Activated T-cell treated with anti-CD3 and anti-CD28 coated beads, Interleukin-2, amount 50 U/mL, for 72 hours (primary cell): ENCODE data around the gene MSH3. TPM values are rescaled to one million over a fixed set of nuclear protein-coding genes. Genes with fewer than 3 reads are reported as not detected.
A peak's percentile ranks its signal among the peaks of the same experiment; 100 is the strongest.
"Not testable (repeated sequence)": the region's sequence is repeated elsewhere in the genome, so short reads cannot be mapped to it uniquely, and the experiment has no call there.

Source experiments
- ATAC-seq, 2 donors: fragments of 150-1000 bp; cut with Tn5 transposase; replicated peaks in 1 of 2; 2 replicates each; pipeline ENCODE4 v1.10.0; 2021; ENCODE audit warnings: moderate library complexity in 2 of 2, mild to moderate bottlenecking in 1 of 2
- DNase-seq, 2 donors: peaks; one replicate each; pipeline ENCODE4 v3.0.0; 2021 to 2022; ENCODE audit warnings: mixed read lengths in 1 of 2
- H3K27ac Mint-ChIP-seq: one replicate; pipeline ENCODE4 v1.8.0; 2022; ENCODE audit warnings: mild to moderate bottlenecking, moderate library complexity, mixed read lengths
- H3K27me3 Mint-ChIP-seq: one replicate; pipeline ENCODE4 v1.8.0; 2022; ENCODE audit warnings: low read depth, mixed read lengths
- H3K36me3 Mint-ChIP-seq, 2 donors: one replicate each; pipeline ENCODE4 v1.8.0; 2022; ENCODE audit warnings: mixed read lengths in 2 of 2, mild to moderate bottlenecking in 1 of 2; ENCODE audit not compliant: insufficient read depth in 2 of 2
- H3K4me1 Mint-ChIP-seq: one replicate; pipeline ENCODE4 v1.8.0; 2022; ENCODE audit warnings: low read depth, mixed read lengths
- H3K4me3 Mint-ChIP-seq, 2 donors: one replicate each; pipeline ENCODE4 v1.8.0; 2022; ENCODE audit warnings: mild to moderate bottlenecking in 2 of 2, mixed read lengths in 2 of 2, moderate library complexity in 2 of 2
- H3K9me3 Mint-ChIP-seq, 2 donors: one replicate each; pipeline ENCODE4 v1.8.0; 2022; ENCODE audit warnings: mixed read lengths in 2 of 2
- total RNA-seq, 2 donors: library from RNA; stranded (reverse); gene quantifications; one replicate each; pipeline ENCODE4 v1.2.3, GENCODE V29; 2022

The MSH3 gene
- total RNA-seq, 2 donors from 2014 or later, result 22.0 to 24.4 TPM

- no peak for DNase-seq
- no peaks in the 10 kb centered on the region for H3K4me1 Mint-ChIP-seq
- H3K4me3 Mint-ChIP-seq, result no peak overlapping the region
- H3K36me3 Mint-ChIP-seq, result peaks cover under 1 to 2% of the 10 kb centered on the region in 2 donors
- peaks cover 2% of the 10 kb centered on the region in 2 donors for H3K9me3 Mint-ChIP-seq
- no peaks in the 10 kb centered on the region for H3K27me3 Mint-ChIP-seq
- no peak overlapping the region for H3K27ac Mint-ChIP-seq
- ATAC-seq, result no peak
Measured at GRCh38 chr5:80895523-80895922, 241.1 kb downstream of the MSH3 start.

- ATAC-seq, H3K27ac Mint-ChIP-seq: not testable (repeated sequence)
Measured at GRCh38 chr5:80902624-80903023, 248.2 kb downstream of the MSH3 start.

GRCh38 chr5:80904533-80905187 lies 250.2 kb downstream of the MSH3 start:
- ATAC-seq, result no peak
- peaks cover 6 to 10% of the 10 kb centered on the region in 2 donors for H3K9me3 Mint-ChIP-seq
- H3K4me1 Mint-ChIP-seq, result no peaks in the 10 kb centered on the region
- DNase-seq, result no peak
- peaks cover 9 to 12% of the 10 kb centered on the region in 2 donors for H3K36me3 Mint-ChIP-seq
- no peaks in the 10 kb centered on the region for H3K27me3 Mint-ChIP-seq
- no peak overlapping the region for H3K27ac Mint-ChIP-seq
- no peak overlapping the region for H3K4me3 Mint-ChIP-seq

More at GRCh38 chr5:80902624-80903023, 248.2 kb downstream of the MSH3 start:
- H3K36me3 Mint-ChIP-seq, result peaks cover 9 to 12% of the 10 kb centered on the region in 2 donors
- H3K27me3 Mint-ChIP-seq, H3K4me1 Mint-ChIP-seq, H3K4me3 Mint-ChIP-seq, DNase-seq: not testable (repeated sequence)
- H3K9me3 Mint-ChIP-seq, result peaks cover 6 to 12% of the 10 kb centered on the region in 2 donors

GRCh38 chr5:80905405-80905804 lies 251.0 kb downstream of the MSH3 start:
- Mint-ChIP-seq H3K36me3 (peaks cover 9 to 12% of the 10 kb centered on the region in 2 donors), H3K4me1 (no peaks in the 10 kb centered on the region), H3K27me3 (no peaks in the 10 kb centered on the region), H3K9me3 (peaks cover 6 to 10% of the 10 kb centered on the region in 2 donors), H3K27ac (peak overlapping the region; percentile 33), H3K4me3 (no peak overlapping the region)
- ATAC-seq (no peak), DNase-seq (no peak)

GRCh38 chr5:80912479-80912878 lies 258.0 kb downstream of the MSH3 start:
- Mint-ChIP-seq H3K4me3 (no peak overlapping the region), H3K4me1 (peaks cover 7% of the 10 kb centered on the region), H3K27me3 (no peaks in the 10 kb centered on the region), H3K36me3 (no peaks in the 10 kb centered on the region), H3K27ac (no peak overlapping the region), H3K9me3 (peaks cover 0 to 3% of the 10 kb centered on the region in 2 donors)
- ATAC-seq (no peak), DNase-seq (no peak)

GRCh38 chr5:80915716-80916115 lies 261.3 kb downstream of the MSH3 start:
- ATAC-seq, result no peak
- H3K27ac Mint-ChIP-seq, result no peak overlapping the region
- no peaks in the 10 kb centered on the region for H3K27me3 Mint-ChIP-seq
- DNase-seq, result no peak
- peaks cover 10% of the 10 kb centered on the region for H3K4me1 Mint-ChIP-seq
- H3K9me3 Mint-ChIP-seq, result peaks cover 0 to 3% of the 10 kb centered on the region in 2 donors
- no peaks in the 10 kb centered on the region for H3K36me3 Mint-ChIP-seq
- H3K4me3 Mint-ChIP-seq, result no peak overlapping the region

GRCh38 chr5:80916676-80917075 lies 262.2 kb downstream of the MSH3 start:
- ATAC-seq, result no peak
- no peaks in the 10 kb centered on the region for H3K36me3 Mint-ChIP-seq
- no peak overlapping the region for H3K4me3 Mint-ChIP-seq
- peaks cover 10% of the 10 kb centered on the region for H3K4me1 Mint-ChIP-seq
- H3K27me3 Mint-ChIP-seq, result no peaks in the 10 kb centered on the region
- H3K27ac Mint-ChIP-seq, result no peak overlapping the region
- no peak for DNase-seq
- H3K9me3 Mint-ChIP-seq, result peaks cover 0 to 3% of the 10 kb centered on the region in 2 donors

GRCh38 chr5:80917631-80918030 lies 263.2 kb downstream of the MSH3 start:
- Mint-ChIP-seq H3K9me3 (no peaks in the 10 kb centered on the region), H3K4me3 (no peak overlapping the region), H3K36me3 (peaks cover 0 to 1% of the 10 kb centered on the region in 2 donors), H3K4me1 (peaks cover 10% of the 10 kb centered on the region), H3K27ac (no peak overlapping the region), H3K27me3 (no peaks in the 10 kb centered on the region)
- DNase-seq (no peak), ATAC-seq (no peak)

GRCh38 chr5:80919678-80920196 lies 265.3 kb downstream of the MSH3 start:
- Mint-ChIP-seq H3K27ac (no peak overlapping the region), H3K36me3 (peaks cover 0 to 1% of the 10 kb centered on the region in 2 donors), H3K27me3 (no peaks in the 10 kb centered on the region), H3K4me3 (no peak overlapping the region), H3K4me1 (peaks cover 10% of the 10 kb centered on the region), H3K9me3 (no peaks in the 10 kb centered on the region)
- no peak for DNase-seq
- ATAC-seq, result no peak

- DNase-seq (no peak), ATAC-seq (no peak)
- Mint-ChIP-seq H3K27ac (no peak overlapping the region), H3K27me3 (no peaks in the 10 kb centered on the region), H3K4me3 (no peak overlapping the region), H3K9me3 (no peaks in the 10 kb centered on the region), H3K4me1 (peaks cover 16% of the 10 kb centered on the region), H3K36me3 (peaks cover 0 to 1% of the 10 kb centered on the region in 2 donors)
Measured at GRCh38 chr5:80920333-80920732, 265.9 kb downstream of the MSH3 start.

GRCh38 chr5:80921026-80921425 lies 266.6 kb downstream of the MSH3 start:
- H3K27me3 Mint-ChIP-seq, result no peaks in the 10 kb centered on the region
- H3K27ac Mint-ChIP-seq, result no peak overlapping the region
- no peak for ATAC-seq
- H3K4me1 Mint-ChIP-seq, result peaks cover 23% of the 10 kb centered on the region
- DNase-seq, result no peak
- H3K9me3 Mint-ChIP-seq, result no peaks in the 10 kb centered on the region
- no peak overlapping the region for H3K4me3 Mint-ChIP-seq
- peaks cover 0 to 1% of the 10 kb centered on the region in 2 donors for H3K36me3 Mint-ChIP-seq

- no peaks in the 10 kb centered on the region for H3K9me3 Mint-ChIP-seq
- no peaks in the 10 kb centered on the region for H3K27me3 Mint-ChIP-seq
- H3K27ac Mint-ChIP-seq, result no peak overlapping the region
- H3K36me3 Mint-ChIP-seq, result peaks cover 0 to 1% of the 10 kb centered on the region in 2 donors
- DNase-seq (no peak), ATAC-seq (no peak)
- H3K4me3 Mint-ChIP-seq, result no peak overlapping the region
- peaks cover 13% of the 10 kb centered on the region for H3K4me1 Mint-ChIP-seq
Measured at GRCh38 chr5:80925931-80926330, 271.5 kb downstream of the MSH3 start.
